Lower leg skin (tissue), 3 donors: ENCODE data around the gene IMMP2L.

ENCODE experiments used
- POLR2A ChIP-seq, 2 donors: fragments of 450-650 bp; IDR thresholded peaks; one replicate each; pipeline ENCODE4 v1.6.1; 2016 to 2017; ENCODE audit warnings: antibody characterized with exemption in 2 of 2, mild to moderate bottlenecking in 1 of 2, moderate library complexity in 1 of 2
- TF ChIP-seq, protein P1 (sequence below), 3 donors: fragments of 450-650 bp; IDR thresholded peaks; one replicate each; pipeline ENCODE4 v1.5.1; 2016; ENCODE audit warnings: antibody characterized with exemption in 3 of 3, mild to moderate bottlenecking in 3 of 3, moderate library complexity in 2 of 3

DNA sequence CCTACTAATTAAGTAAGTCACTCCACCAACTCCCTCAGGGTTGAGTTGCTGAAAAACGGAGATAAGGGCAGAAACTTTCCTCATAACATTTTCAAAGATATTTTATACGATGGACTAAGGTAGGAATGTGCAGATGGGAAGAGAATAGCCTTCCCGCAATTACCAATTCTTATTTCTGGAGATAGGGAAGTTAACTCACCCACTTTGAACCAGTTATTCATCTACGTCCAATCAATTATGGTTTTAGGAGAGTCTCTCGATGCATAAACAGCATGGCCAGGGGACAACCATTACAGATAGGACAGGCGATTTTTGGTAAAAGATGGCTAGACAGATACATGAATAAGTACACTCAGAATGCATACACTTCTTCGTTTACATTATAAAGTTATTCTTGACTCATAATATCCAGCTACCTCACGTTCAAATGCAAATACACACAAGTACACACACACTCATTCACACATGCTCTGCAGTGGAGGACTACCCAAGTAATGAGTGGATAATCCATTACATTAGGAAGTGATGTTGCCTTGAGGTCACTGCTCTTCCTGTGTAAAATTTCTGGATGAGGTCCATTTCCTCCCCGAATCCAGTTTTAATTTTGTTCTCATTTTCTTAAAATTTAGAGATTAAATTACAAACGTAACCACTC lies 25.2 kb upstream of the IMMP2L start:
- TF ChIP-seq, protein P1, sequence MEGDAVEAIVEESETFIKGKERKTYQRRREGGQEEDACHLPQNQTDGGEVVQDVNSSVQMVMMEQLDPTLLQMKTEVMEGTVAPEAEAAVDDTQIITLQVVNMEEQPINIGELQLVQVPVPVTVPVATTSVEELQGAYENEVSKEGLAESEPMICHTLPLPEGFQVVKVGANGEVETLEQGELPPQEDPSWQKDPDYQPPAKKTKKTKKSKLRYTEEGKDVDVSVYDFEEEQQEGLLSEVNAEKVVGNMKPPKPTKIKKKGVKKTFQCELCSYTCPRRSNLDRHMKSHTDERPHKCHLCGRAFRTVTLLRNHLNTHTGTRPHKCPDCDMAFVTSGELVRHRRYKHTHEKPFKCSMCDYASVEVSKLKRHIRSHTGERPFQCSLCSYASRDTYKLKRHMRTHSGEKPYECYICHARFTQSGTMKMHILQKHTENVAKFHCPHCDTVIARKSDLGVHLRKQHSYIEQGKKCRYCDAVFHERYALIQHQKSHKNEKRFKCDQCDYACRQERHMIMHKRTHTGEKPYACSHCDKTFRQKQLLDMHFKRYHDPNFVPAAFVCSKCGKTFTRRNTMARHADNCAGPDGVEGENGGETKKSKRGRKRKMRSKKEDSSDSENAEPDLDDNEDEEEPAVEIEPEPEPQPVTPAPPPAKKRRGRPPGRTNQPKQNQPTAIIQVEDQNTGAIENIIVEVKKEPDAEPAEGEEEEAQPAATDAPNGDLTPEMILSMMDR (IDR thresholded peaks at IDR 0.05): no peak
- TF ChIP-seq POLR2A (IDR thresholded peaks at IDR 0.05): no peak
